ENCODE data around the gene NID1.

DNA sequence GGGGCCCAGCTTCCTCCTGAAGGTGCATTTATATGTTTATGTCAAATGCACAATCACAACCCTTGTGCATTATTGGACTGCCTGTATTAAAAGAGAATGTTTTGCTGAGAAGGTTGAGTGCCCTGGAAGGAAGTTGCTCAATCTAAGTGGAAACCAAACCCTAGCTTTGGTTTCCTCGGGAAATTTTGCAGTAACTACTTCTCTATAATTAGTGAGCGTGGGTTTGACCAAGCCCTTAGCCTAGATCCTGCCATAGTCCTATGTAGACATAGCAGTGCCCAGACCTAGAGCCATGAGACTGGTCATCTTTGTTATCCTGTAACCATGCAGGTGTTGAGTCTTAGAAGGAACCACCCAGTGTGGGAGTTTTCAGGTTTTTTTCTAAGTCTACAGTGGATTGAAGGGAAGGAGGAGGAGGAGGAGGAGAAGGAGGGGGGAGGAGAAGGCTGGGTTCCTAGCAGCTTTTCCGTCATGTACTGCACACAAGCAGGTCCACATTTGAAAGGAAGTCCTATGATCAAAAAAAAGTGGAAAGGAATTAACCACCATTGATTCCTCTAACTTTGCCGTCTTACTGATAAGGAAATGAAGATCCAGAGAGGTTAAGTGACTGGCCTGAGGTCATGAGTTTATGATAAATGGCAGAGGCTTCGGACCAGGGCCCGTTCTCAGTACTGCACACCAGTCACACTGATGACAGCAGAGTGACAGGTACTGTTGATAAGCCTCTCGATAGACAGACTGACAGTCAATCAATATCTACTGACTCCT lies 126.0 kb downstream of the NID1 start:
- TF ChIP-seq RCOR1 (IDR thresholded peaks at IDR 0.05; ENCODE audit: insufficient replicate concordance, low read length) (no peak), BHLHE40 (IDR thresholded peaks at IDR 0.05; ENCODE audit: low read depth, low read length) (no peak), FOS (IDR thresholded peaks at IDR 0.05; ENCODE audit: low read depth, low read length) (no peak), POLR2A (IDR thresholded peaks at IDR 0.05; ENCODE audit: low read depth, low read length) (no peak), RFX5 (IDR thresholded peaks at IDR 0.05; ENCODE audit: low read depth, low read length) (no peak), RAD21 (IDR thresholded peaks at IDR 0.05; ENCODE audit: low read length) (no peak), MAZ (IDR thresholded peaks at IDR 0.05; ENCODE audit: borderline replicate concordance, low read depth, low read length) (no peak)
- TF ChIP-seq, protein P1, sequence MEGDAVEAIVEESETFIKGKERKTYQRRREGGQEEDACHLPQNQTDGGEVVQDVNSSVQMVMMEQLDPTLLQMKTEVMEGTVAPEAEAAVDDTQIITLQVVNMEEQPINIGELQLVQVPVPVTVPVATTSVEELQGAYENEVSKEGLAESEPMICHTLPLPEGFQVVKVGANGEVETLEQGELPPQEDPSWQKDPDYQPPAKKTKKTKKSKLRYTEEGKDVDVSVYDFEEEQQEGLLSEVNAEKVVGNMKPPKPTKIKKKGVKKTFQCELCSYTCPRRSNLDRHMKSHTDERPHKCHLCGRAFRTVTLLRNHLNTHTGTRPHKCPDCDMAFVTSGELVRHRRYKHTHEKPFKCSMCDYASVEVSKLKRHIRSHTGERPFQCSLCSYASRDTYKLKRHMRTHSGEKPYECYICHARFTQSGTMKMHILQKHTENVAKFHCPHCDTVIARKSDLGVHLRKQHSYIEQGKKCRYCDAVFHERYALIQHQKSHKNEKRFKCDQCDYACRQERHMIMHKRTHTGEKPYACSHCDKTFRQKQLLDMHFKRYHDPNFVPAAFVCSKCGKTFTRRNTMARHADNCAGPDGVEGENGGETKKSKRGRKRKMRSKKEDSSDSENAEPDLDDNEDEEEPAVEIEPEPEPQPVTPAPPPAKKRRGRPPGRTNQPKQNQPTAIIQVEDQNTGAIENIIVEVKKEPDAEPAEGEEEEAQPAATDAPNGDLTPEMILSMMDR (conservative IDR thresholded peaks at IDR 0.05; ENCODE audit: low read depth, low read length), result no peak
